Neural cell (in vitro differentiated cells): ENCODE data around the gene MNS1. TPM values are rescaled to one million over a fixed set of nuclear protein-coding genes. Genes with fewer than 3 reads are reported as not detected.

Experiments used
- H2AFZ ChIP-seq: fragments of 200-600, 300-800 bp; sonication (generic), shearing (Covaris generic); 2 replicates; pipeline ENCODE4 v1.6.0; 2014; ENCODE audit warnings: low read depth, mild to moderate bottlenecking, antibody characterized with exemption, low read length, moderate library complexity
- H3F3A ChIP-seq: fragments of 200-600 bp; shearing (Covaris generic); 2 replicates; pipeline ENCODE4 v1.6.1; 2016; ENCODE audit warnings: mild to moderate bottlenecking, moderate library complexity, mixed read lengths, antibody characterized with exemption, low read length; ENCODE audit not compliant: insufficient read depth, poor library complexity, severe bottlenecking
- H3K27ac ChIP-seq: fragments of 200-600, 300-800 bp; sonication (generic), shearing (Covaris generic); 2 replicates; pipeline ENCODE4 v1.5.1; 2014; ENCODE audit warnings: mild to moderate bottlenecking, low read length, moderate library complexity
- H3K27me3 ChIP-seq: fragments of 300-800, 200-600 bp; sonication (generic), shearing (Covaris generic); 2 replicates; pipeline ENCODE4 v1.6.0; 2014; ENCODE audit warnings: mild to moderate bottlenecking, low read depth, low read length, moderate library complexity; ENCODE audit not compliant: insufficient read depth
- H3K36me3 ChIP-seq: fragments of 300-800, 200-600 bp; sonication (generic), shearing (Covaris generic); 2 replicates; pipeline ENCODE4 v1.5.1; 2014; ENCODE audit warnings: mild to moderate bottlenecking, antibody characterized with exemption, low read length, moderate library complexity; ENCODE audit not compliant: insufficient read depth
- H3K4me2 ChIP-seq: fragments of 300-800, 200-600 bp; sonication (generic), shearing (Covaris generic); 2 replicates; pipeline ENCODE4 v1.6.0; 2014; ENCODE audit warnings: mild to moderate bottlenecking, low read length
- H3K4me3 ChIP-seq: fragments of 300-800, 200-600 bp; sonication (generic), shearing (Covaris generic); 2 replicates; pipeline ENCODE4 v1.5.1; 2014; ENCODE audit warnings: mild to moderate bottlenecking, low read length, moderate library complexity
- H3K79me2 ChIP-seq: fragments of 200-600 bp; shearing (Covaris generic); replicated peaks from 2 replicates; pipeline ENCODE4 v1.6.0; 2014; ENCODE audit warnings: mild to moderate bottlenecking, low read length, moderate library complexity; ENCODE audit not compliant: insufficient read depth
- H3K9ac ChIP-seq: fragments of 300-800, 200-600 bp; sonication (generic), shearing (Covaris generic); 2 replicates; pipeline ENCODE4 v1.6.1; 2016; ENCODE audit warnings: mild to moderate bottlenecking, low read length, mixed read lengths
- H3K9me2 ChIP-seq: fragments of 200-600 bp; shearing (Covaris generic); 2 replicates; pipeline ENCODE4 v1.6.1; 2016; ENCODE audit warnings: mild to moderate bottlenecking, low read length, mixed read lengths; ENCODE audit not compliant: insufficient read depth
- H3K9me3 ChIP-seq: fragments of 200-600, 300-800 bp; sonication (generic), shearing (Covaris generic); 2 replicates; pipeline ENCODE4 v1.6.1; 2016; ENCODE audit warnings: mild to moderate bottlenecking, mixed run types, low read length, moderate library complexity, mixed read lengths
- H4K20me1 ChIP-seq: fragments of 200-600 bp; shearing (Covaris generic); 2 replicates; pipeline ENCODE4 v1.6.1; 2016; ENCODE audit warnings: mild to moderate bottlenecking, mixed run types; ENCODE audit not compliant: insufficient read depth
- CTCF ChIP-seq: fragments of 450-650 bp; IDR thresholded peaks from 2 replicates; pipeline ENCODE4 v1.5.1; 2014; ENCODE audit warnings: antibody characterized with exemption, mild to moderate bottlenecking, moderate library complexity; ENCODE audit not compliant: poor library complexity, severe bottlenecking
- EP300 ChIP-seq: fragments of 450-650 bp; conservative IDR thresholded peaks from 2 replicates; pipeline ENCODE4 v1.6.1; 2014; ENCODE audit warnings: antibody characterized with exemption, mild to moderate bottlenecking, moderate library complexity; ENCODE audit not compliant: poor library complexity, severe bottlenecking
- EZH2 ChIP-seq: fragments of 200-600, 300-800 bp; shearing (Covaris generic), sonication (generic); IDR thresholded peaks from 2 replicates; pipeline ENCODE4 v1.6.1; 2014; ENCODE audit warnings: antibody characterized with exemption, low read length, borderline replicate concordance, mild to moderate bottlenecking; ENCODE audit not compliant: insufficient read depth, poor library complexity, severe bottlenecking
- MXI1 ChIP-seq: fragments of 450-650 bp; conservative IDR thresholded peaks from 2 replicates; pipeline ENCODE4 v1.6.1; 2014; ENCODE audit warnings: antibody characterized with exemption, mild to moderate bottlenecking; ENCODE audit not compliant: poor library complexity, severe bottlenecking
- POLR2AphosphoS5 ChIP-seq: IDR thresholded peaks from 2 replicates; pipeline ENCODE4 v1.6.1; 2012
- RAD21 ChIP-seq: fragments of 450-650 bp; conservative IDR thresholded peaks from 2 replicates; pipeline ENCODE4 v1.6.1; 2014; ENCODE audit warnings: antibody characterized with exemption, mild to moderate bottlenecking, moderate library complexity
- REST ChIP-seq: IDR thresholded peaks from 2 replicates; pipeline ENCODE4 v1.6.1; 2012; ENCODE audit warnings: borderline replicate concordance
- SMC3 ChIP-seq: fragments of 450-650 bp; conservative IDR thresholded peaks from 2 replicates; pipeline ENCODE4 v1.6.1; 2014; ENCODE audit warnings: antibody characterized with exemption, mild to moderate bottlenecking, moderate library complexity; ENCODE audit not compliant: poor library complexity
- TAF1 ChIP-seq: IDR thresholded peaks from 2 replicates; pipeline ENCODE4 v1.6.1; 2012; ENCODE audit warnings: low read depth
- polyA plus RNA-seq: library from polyadenylated mRNA; depleted of rRNA; stranded (reverse); fragments of >200 nt; gene quantifications from 2 replicates; pipeline ENCODE4 v1.2.3, GENCODE V29; 2014

MNS1 gene
- polyA plus RNA-seq, 1 donor from 2014 or later = not detected

- H3K9ac ChIP-seq = no peak overlapping the region
- H3K79me2 ChIP-seq = no peaks in the 10 kb centered on the region
- no peak for TF ChIP-seq TAF1
- TF ChIP-seq REST = no peak
- TF ChIP-seq POLR2AphosphoS5 = no peak
- no peak for TF ChIP-seq EP300
- TF ChIP-seq SMC3 = no peak
- TF ChIP-seq RAD21 = no peak
- no peak for TF ChIP-seq CTCF
- TF ChIP-seq EZH2 = no peak
- TF ChIP-seq MXI1 = no peak
- no peaks in the 10 kb centered on the region for H3K36me3 ChIP-seq
- H3F3A ChIP-seq = no peaks in the 10 kb centered on the region
- no peaks in the 10 kb centered on the region for H3K27me3 ChIP-seq
- no peaks in the 10 kb centered on the region for H4K20me1 ChIP-seq
- H3K4me3 ChIP-seq = no peak overlapping the region
- H3K27ac ChIP-seq = no peak overlapping the region
- no peak overlapping the region for H3K4me2 ChIP-seq
- no peaks in the 10 kb centered on the region for H3K9me2 ChIP-seq
- H3K9me3 ChIP-seq = no peaks in the 10 kb centered on the region
- no peak overlapping the region for H2AFZ ChIP-seq
These were observed 19.4 kb upstream of the MNS1 start for GRCh38 chr15:56484287-56484686.

GRCh38 chr15:56475351-56475750 lies 10.4 kb upstream of the MNS1 start:
- TF ChIP-seq SMC3 = no peak
- no peak for TF ChIP-seq REST
- TF ChIP-seq RAD21 = no peak
- no peak for TF ChIP-seq TAF1
- TF ChIP-seq MXI1 = no peak
- Histone ChIP-seq H3K27ac (no peak overlapping the region), H3K4me3 (no peak overlapping the region), H3K9me3 (no peaks in the 10 kb centered on the region), H4K20me1 (no peaks in the 10 kb centered on the region), H3K36me3 (no peaks in the 10 kb centered on the region), H3K4me2 (no peak overlapping the region), H3K79me2 (no peaks in the 10 kb centered on the region), H3F3A (no peaks in the 10 kb centered on the region), H3K9ac (no peak overlapping the region), H2AFZ (no peak overlapping the region), H3K9me2 (no peaks in the 10 kb centered on the region), H3K27me3 (no peaks in the 10 kb centered on the region)
